Nephron progenitor cell (in vitro differentiated cells): Measurements from ENCODE around the gene GTF3C2.

Experiments
- DNase-seq: peaks from one replicate; pipeline ENCODE4 v3.0.0; 2021
- H3K27ac Mint-ChIP-seq: 2 replicates; pipeline ENCODE4 v1.8.0; 2021; ENCODE audit warnings: mild to moderate bottlenecking, moderate library complexity, mixed read lengths
- H3K27me3 Mint-ChIP-seq: 2 replicates; pipeline ENCODE4 v1.8.0; 2021; ENCODE audit warnings: mild to moderate bottlenecking, low read depth, mixed read lengths; ENCODE audit not compliant: poor library complexity
- H3K36me3 Mint-ChIP-seq: 2 replicates; pipeline ENCODE4 v1.8.0; 2021; ENCODE audit warnings: low read depth, mixed read lengths
- H3K4me1 Mint-ChIP-seq: 2 replicates; pipeline ENCODE4 v1.8.0; 2021; ENCODE audit warnings: mixed read lengths
- H3K4me3 Mint-ChIP-seq: 2 replicates; pipeline ENCODE4 v1.8.0; 2021; ENCODE audit warnings: mild to moderate bottlenecking, moderate library complexity, mixed read lengths
- H3K9me3 Mint-ChIP-seq: 2 replicates; pipeline ENCODE4 v1.8.0; 2021; ENCODE audit warnings: mild to moderate bottlenecking, moderate library complexity, mixed read lengths
- TF ChIP-seq, protein P1 (sequence below): fragments of 200-600 bp; sonication (generic); IDR thresholded peaks from 2 replicates; pipeline ENCODE4 v1.5.0; 2021; ENCODE audit warnings: antibody characterized with exemption

GTF3C2 gene

DNA sequence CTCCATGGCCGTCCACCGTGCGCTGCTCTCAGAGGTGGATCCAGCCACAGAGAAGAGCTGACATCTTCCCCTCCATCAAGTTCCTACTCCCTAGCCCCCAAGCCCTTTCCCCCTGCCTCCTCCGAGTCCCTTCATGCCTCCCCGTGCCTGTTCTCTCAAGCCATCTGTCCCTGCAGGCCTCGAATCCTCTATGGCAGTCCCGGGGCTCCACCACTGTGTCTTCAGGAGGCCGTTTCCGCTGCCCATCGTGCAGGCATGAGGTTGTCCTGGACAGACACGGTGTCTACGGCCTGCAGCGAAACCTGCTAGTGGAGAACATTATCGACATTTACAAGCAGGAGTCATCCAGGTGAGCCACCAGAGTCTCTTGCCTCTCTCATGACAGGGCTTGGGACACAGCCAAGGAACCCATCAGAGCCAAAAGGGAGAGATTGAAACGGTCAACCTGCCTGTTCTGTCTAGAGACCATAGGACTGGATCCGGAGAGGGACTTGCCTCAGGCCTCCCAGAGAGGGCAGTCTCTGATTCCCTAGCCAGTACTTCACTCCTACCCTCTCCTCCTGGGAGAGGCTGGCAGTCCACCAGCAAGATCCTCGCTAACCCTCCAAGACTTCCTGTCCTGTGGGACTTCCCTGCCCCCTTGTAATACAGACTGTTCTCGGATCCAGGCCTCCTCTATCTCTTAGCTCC is 58.0 kb downstream of the GTF3C2 start:
- no peaks in the 10 kb centered on the region for H3K9me3 Mint-ChIP-seq
- no peaks in the 10 kb centered on the region for H3K36me3 Mint-ChIP-seq
- TF ChIP-seq, protein P1, sequence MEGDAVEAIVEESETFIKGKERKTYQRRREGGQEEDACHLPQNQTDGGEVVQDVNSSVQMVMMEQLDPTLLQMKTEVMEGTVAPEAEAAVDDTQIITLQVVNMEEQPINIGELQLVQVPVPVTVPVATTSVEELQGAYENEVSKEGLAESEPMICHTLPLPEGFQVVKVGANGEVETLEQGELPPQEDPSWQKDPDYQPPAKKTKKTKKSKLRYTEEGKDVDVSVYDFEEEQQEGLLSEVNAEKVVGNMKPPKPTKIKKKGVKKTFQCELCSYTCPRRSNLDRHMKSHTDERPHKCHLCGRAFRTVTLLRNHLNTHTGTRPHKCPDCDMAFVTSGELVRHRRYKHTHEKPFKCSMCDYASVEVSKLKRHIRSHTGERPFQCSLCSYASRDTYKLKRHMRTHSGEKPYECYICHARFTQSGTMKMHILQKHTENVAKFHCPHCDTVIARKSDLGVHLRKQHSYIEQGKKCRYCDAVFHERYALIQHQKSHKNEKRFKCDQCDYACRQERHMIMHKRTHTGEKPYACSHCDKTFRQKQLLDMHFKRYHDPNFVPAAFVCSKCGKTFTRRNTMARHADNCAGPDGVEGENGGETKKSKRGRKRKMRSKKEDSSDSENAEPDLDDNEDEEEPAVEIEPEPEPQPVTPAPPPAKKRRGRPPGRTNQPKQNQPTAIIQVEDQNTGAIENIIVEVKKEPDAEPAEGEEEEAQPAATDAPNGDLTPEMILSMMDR = no peak
- no peak overlapping the region for H3K27ac Mint-ChIP-seq
- DNase-seq = no peak
- H3K4me1 Mint-ChIP-seq = peaks cover 5% of the 10 kb centered on the region
- no peak overlapping the region for H3K4me3 Mint-ChIP-seq
- peaks cover 50% of the 10 kb centered on the region for H3K27me3 Mint-ChIP-seq

DNA sequence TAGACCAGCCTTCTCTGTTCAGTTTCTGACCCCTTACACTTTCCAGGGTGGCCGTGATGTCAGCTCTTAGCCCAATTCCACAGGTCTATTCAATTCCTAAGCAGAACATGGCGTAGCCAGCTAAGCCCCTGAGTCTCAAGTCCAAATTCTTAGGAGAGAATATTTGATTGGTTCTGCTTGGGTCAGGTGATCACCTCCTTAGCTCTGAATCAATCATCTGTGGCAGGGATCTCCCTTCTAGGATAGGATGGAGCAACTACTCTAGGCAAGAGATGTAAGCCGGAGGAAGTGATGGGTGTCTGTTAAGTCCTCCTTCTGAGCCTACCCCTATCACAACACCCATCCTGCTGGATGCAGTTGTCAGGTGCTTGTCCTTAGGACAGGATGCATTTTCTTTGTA is 59.4 kb downstream of the GTF3C2 start:
- no peaks in the 10 kb centered on the region for H3K36me3 Mint-ChIP-seq

DNA sequence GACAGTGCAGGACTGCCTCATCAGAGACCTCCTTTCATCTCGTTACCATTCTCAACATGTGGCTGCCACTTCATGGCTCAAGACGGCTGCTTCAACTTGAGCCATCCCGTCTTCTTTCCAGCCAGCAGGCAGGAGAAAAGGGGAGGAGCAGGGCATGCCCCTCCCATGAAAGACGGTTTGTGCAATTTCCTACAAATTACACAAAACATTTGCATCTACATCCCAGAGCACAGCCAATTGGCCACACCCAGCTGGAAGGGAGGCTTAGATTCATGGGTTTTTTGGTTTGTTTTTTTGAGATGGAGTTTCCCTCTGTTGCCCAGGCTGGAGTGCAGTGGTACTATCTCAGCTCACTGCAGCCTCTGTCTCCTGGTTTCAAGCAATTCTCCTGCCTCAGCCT is 60.1 kb downstream of the GTF3C2 start:
- DNase-seq = no peak
- Mint-ChIP-seq H3K27me3 (peaks cover 62% of the 10 kb centered on the region), H3K9me3 (no peaks in the 10 kb centered on the region), H3K4me3 (no peak overlapping the region), H3K4me1 (peaks cover 20% of the 10 kb centered on the region), H3K27ac (no peak overlapping the region), H3K36me3 (no peaks in the 10 kb centered on the region)
- TF ChIP-seq, protein P1 = no peak

More for the DNA sequence above, 59.4 kb downstream of the GTF3C2 start:
- TF ChIP-seq, protein P1 = no peak
- DNase-seq = no peak
- Mint-ChIP-seq H3K4me3 (no peak overlapping the region), H3K27ac (no peak overlapping the region), H3K27me3 (peaks cover 58% of the 10 kb centered on the region), H3K4me1 (peaks cover 12% of the 10 kb centered on the region), H3K9me3 (no peaks in the 10 kb centered on the region)

GRCh38 chr2:27294928-27295327 is 61.6 kb downstream of the GTF3C2 start:
- Mint-ChIP-seq H3K4me1 (peaks cover 21% of the 10 kb centered on the region), H3K27me3 (peaks cover 72% of the 10 kb centered on the region), H3K4me3 (no peak overlapping the region), H3K36me3 (no peaks in the 10 kb centered on the region), H3K27ac (no peak overlapping the region), H3K9me3 (no peaks in the 10 kb centered on the region)
- TF ChIP-seq, protein P1 = no peak
- DNase-seq = no peak

- no peak for DNase-seq
- Mint-ChIP-seq H3K27ac (no peak overlapping the region), H3K27me3 (peaks cover 78% of the 10 kb centered on the region), H3K4me1 (peaks cover 17% of the 10 kb centered on the region), H3K9me3 (no peaks in the 10 kb centered on the region), H3K36me3 (no peaks in the 10 kb centered on the region), H3K4me3 (no peak overlapping the region)
- TF ChIP-seq, protein P1 = no peak
Measured at GRCh38 chr2:27291865-27292264, 64.7 kb downstream of the GTF3C2 start.

DNA sequence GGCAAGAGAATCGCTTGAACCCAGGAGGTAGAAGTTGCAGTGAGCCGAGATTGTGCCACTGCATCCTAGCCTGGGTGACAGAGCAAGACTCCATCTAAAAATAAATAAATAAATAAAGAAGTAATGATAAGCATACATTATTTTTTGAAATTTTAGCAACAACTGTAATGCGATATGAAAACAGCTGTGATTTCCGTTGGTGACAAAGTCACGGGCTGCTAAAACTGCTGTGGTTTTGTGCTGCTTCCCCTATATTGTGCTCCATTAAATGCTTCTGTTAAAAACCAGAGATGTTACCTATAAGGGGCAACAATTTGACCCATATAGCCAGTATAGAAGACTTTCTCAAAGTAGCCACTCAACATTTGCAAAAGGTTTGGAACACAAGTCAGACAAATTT is 66.0 kb downstream of the GTF3C2 start:
- H3K27ac Mint-ChIP-seq = no peak overlapping the region
- H3K4me3 Mint-ChIP-seq = no peak overlapping the region
- no peaks in the 10 kb centered on the region for H3K36me3 Mint-ChIP-seq
- DNase-seq = no peak
- H3K4me1 Mint-ChIP-seq = peaks cover 17% of the 10 kb centered on the region
- TF ChIP-seq, protein P1 = no peak
- peaks cover 78% of the 10 kb centered on the region for H3K27me3 Mint-ChIP-seq
- H3K9me3 Mint-ChIP-seq = no peaks in the 10 kb centered on the region
